ENCODE results near the gene NSMCE1.

- TF ChIP-seq, protein P1, sequence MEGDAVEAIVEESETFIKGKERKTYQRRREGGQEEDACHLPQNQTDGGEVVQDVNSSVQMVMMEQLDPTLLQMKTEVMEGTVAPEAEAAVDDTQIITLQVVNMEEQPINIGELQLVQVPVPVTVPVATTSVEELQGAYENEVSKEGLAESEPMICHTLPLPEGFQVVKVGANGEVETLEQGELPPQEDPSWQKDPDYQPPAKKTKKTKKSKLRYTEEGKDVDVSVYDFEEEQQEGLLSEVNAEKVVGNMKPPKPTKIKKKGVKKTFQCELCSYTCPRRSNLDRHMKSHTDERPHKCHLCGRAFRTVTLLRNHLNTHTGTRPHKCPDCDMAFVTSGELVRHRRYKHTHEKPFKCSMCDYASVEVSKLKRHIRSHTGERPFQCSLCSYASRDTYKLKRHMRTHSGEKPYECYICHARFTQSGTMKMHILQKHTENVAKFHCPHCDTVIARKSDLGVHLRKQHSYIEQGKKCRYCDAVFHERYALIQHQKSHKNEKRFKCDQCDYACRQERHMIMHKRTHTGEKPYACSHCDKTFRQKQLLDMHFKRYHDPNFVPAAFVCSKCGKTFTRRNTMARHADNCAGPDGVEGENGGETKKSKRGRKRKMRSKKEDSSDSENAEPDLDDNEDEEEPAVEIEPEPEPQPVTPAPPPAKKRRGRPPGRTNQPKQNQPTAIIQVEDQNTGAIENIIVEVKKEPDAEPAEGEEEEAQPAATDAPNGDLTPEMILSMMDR (IDR thresholded peaks at IDR 0.05) = no peak
- TF ChIP-seq POLR2A (IDR thresholded peaks at IDR 0.05) = no peak
- TF ChIP-seq POLR2AphosphoS5 (IDR thresholded peaks at IDR 0.05) = no peak
Measured at GRCh38 chr16:27239026-27239425, 29.5 kb downstream of the NSMCE1 start.

Measured in transverse colon (tissue), 4 donors.